Skeletal muscle cell (primary cell): ENCODE results near the gene TRIM46.
"Not testable (repeated sequence)": the region's sequence is repeated elsewhere in the genome, so short reads cannot be mapped to it uniquely, and the experiment has no call there.

ENCODE experiments used
- DNase-seq: peaks from one replicate; pipeline ENCODE4 v3.0.0-alpha.2; 2010; ENCODE audit warnings: low read depth
- H3K4me3 ChIP-seq: 2 replicates; pipeline ENCODE4 v1.5.1; 2011; ENCODE audit warnings: low read depth, mild to moderate bottlenecking, control low read depth, low read length, moderate library complexity

TRIM46 gene

DNA sequence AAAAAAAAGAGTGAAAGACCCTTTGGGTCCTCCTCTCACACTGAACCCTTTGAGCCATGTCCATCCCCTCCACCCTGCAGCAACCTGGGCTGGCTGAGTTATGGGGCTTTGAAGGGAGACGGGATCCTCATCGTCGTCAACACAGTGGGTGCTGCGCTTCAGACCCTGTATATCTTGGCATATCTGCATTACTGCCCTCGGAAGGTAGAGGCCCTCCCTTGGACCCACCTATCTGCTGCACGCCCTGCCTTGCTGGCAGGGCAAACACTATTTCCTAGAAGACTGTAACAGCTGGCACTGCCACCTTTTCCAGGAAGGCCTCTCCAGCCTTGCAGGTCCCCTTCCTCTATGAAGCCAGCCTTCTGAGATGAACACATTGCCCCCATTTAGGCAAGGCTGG, 36.9 kb upstream of the TRIM46 start:
- no peak for DNase-seq
- H3K4me3 ChIP-seq: peak overlapping the region; percentile 79

DNA sequence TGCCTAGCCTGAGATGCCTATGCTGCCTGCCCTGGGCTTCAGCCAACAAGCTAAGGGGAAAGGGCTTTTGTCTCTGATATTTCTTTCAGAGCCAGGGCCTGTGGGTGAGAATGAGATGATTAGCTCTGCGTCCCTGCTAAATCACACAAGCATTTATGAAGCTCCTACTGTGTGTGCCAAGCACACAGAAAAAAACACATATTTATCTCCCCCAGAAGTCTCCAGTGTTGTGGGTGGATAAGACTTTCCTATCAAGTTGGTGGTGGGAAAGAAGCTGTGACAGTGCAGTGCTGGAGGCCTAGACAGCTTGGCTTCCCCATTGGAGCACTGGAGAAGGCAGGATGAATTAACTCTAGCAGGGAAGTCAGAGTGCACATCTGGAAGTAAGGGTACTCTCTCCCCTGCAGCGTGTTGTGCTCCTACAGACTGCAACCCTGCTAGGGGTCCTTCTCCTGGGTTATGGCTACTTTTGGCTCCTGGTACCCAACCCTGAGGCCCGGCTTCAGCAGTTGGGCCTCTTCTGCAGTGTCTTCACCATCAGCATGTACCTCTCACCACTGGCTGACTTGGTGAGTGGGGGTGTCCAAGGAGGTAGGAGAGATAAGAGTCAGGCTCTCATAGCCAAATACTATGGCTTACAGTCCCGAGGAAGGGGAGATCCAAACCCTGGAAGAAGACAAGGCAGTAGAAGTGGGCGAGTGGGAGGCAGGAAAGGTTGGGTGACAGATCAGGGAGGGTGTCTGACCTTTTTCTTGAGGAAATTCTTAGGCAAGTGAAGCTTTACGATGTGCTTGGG, 36.3 kb upstream of the TRIM46 start:
- DNase-seq: no peak
- peak overlapping the region; percentile 79 for H3K4me3 ChIP-seq

GRCh38 chr1:155139895-155140629, 33.6 kb upstream of the TRIM46 start, which contains the start of gene DPM3:
Gene DPM3 (minus strand): TSS chr1:155140531. CDS start chr1:155140240, 291 bp downstream.
- peak within 1 kb of the TSS; percentile 80 for H3K4me3 ChIP-seq
- DNase-seq: no peak

- peak overlapping the region; percentile 80 for H3K4me3 ChIP-seq
- DNase-seq: no peak
Observed at GRCh38 chr1:155140630-155140953, 33.1 kb upstream of the TRIM46 start.

GRCh38 chr1:155141749-155142148, 31.9 kb upstream of the TRIM46 start:
- no peak for DNase-seq

GRCh38 chr1:155145491-155145890, 28.2 kb upstream of the TRIM46 start:
- H3K4me3 ChIP-seq: no peak overlapping the region
- no peak for DNase-seq

More at GRCh38 chr1:155141749-155142148, 31.9 kb upstream of the TRIM46 start:
- no peak overlapping the region for H3K4me3 ChIP-seq

DNA sequence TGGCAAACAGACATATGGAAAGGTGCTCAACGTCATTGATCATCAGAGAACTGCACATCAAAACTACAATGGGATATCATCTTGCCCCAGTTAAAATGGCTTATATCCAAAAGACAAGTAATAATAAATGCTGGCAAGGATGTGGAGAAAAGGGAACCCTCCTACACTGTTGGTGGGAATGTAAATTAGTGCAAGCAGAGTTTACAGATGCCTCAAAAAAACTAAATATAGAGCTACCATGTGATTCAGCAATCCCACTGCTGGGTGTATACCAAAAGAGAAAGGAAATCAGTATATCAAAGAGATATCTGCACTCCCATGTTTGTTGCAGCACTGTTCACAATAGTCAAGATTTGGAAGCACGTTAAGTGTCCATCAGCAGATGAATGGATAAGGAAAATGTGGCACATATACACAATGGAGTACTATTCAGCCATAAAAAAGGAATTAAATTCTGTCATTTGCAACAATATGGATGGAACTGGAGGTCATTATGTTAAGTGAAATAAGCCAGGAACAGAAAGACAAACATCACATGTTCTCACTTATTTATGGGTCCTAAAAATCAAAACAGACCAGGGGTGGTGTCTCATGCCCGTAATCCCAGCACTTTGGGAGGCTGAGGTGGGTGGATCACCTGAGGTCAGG, 17.5 kb upstream of the TRIM46 start:
- not testable (repeated sequence) for DNase-seq, H3K4me3 ChIP-seq

DNA sequence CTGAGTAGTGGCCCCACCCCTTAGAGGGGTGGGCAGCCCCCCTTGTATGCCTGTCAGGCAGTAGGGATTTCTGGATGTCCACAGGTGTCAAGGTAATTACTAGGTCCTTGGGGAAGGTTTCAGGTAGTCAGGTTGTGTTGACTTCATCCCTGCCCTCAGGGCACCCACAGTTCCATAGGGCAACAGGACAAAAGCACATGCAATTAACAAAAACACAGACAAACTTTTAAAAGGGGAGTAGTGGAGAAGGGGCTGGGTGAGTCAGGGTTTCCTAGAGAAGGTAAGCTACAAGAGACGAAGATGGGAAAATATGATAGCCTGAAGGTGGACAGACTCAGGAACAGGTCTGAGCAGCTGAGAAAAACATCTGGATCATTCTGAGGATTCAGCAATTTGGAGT, 14.7 kb upstream of the TRIM46 start:
- no peak for DNase-seq
- H3K4me3 ChIP-seq: no peak overlapping the region

GRCh38 chr1:155160128-155160527, 13.5 kb upstream of the TRIM46 start:
- DNase-seq: no peak
- H3K4me3 ChIP-seq: no peak overlapping the region

DNA sequence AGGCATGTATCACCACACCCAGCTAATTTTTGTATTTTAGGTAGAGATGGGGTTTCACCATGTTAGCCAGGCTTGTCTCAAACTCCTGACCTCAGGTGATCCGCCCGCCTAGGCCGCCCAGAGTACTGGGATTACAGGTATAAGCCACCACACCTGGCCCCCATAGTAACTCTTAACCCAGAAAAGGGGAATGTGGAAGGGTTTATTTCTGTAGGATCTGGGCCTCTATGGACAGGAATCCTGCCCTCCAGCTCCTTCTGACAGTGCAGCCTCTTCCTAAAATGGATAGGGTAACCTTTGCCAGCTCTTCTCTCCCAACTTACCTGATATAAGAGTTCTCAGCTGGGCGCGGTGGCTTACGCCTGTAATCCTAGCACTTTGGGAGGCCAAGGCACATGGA, 11.0 kb upstream of the TRIM46 start:
- H3K4me3 ChIP-seq, DNase-seq: not testable (repeated sequence)

DNA sequence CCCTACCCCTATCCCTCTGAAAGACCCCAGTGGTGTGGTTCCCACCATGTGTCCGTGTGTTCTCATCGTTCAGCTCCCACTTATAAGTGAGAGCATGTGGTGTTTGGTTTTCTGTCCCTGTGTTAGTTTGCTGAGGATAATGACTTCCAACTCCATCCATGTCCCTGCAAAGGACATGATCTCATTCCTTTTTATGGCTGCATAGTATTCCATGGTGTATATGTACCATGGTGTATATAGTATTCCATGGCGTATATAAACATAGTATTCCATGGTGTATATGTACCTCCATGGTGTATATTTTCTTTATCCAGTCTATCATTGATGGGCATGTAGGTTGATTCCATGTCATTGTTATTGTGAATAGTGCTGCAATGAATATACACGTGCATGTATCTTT, 9.9 kb upstream of the TRIM46 start:
- not testable (repeated sequence) for DNase-seq, H3K4me3 ChIP-seq

DNA sequence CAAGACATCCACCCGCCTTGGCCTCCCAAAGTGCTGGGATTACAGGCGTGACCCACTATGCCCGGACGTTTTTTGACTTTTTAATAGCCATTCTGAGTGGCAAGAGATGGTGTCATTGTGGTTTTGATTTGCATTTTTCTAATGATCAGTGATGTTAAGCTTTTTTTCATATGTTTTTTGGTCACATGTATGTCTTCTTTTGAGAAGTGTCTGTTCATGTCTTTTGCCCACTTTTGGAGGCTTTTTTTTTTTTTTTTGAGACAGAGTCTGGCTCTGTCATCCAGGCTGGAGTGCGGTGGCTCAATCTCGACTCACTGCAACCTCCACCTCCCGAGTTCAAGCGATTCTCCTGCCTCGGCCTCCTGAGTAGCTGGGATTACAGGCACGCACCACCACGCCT, 9.0 kb upstream of the TRIM46 start:
- not testable (repeated sequence) for DNase-seq, H3K4me3 ChIP-seq

- no peak for DNase-seq
- H3K4me3 ChIP-seq: no peak overlapping the region
Observed at GRCh38 chr1:155166051-155166470, 7.6 kb upstream of the TRIM46 start.

- H3K4me3 ChIP-seq: no peak overlapping the region
- no peak for DNase-seq
Observed at GRCh38 chr1:155166471-155167165, 7.0 kb upstream of the TRIM46 start.

GRCh38 chr1:155167166-155168104, 6.2 kb upstream of the TRIM46 start:
- DNase-seq: peak; percentile 29
- peak overlapping the region; percentile 18 for H3K4me3 ChIP-seq

GRCh38 chr1:155168105-155168445, 5.6 kb upstream of the TRIM46 start:
- not testable (repeated sequence) for DNase-seq, H3K4me3 ChIP-seq

GRCh38 chr1:155168456-155169210, 5.0 kb upstream of the TRIM46 start:
- no peak for DNase-seq
- H3K4me3 ChIP-seq: no peak overlapping the region

GRCh38 chr1:155169541-155169940, 4.1 kb upstream of the TRIM46 start:
- H3K4me3 ChIP-seq: no peak overlapping the region
- DNase-seq: no peak
